Measurements from ENCODE around the gene LEPR.
A peak's percentile ranks its signal among the peaks of the same experiment; 100 is the strongest.

Gene LEPR

DNA sequence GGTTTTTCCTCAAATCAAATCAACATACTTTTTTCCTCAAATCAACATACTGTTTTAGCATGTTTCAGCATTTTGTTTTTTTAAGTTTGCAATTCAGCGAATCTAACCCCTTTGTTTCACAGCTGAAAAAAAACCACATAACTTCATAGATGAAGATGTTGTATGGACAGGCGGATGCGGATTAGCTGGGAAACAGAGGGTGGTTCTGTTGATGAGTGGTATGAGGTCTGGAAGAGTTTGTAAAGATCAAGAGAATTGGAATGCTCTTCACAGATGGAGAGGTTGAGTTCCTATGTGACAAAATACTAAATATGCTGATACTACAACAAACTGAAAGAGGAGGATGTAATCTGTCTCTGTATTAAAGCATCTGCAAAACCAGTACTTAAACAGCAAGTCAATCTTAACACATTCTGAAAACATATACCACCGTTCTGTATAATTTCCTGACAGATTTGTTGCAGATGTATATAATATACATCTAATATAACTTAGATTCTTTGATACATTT, 10.6 kb upstream of the LEPR start:
- no peak for DNase-seq

DNA sequence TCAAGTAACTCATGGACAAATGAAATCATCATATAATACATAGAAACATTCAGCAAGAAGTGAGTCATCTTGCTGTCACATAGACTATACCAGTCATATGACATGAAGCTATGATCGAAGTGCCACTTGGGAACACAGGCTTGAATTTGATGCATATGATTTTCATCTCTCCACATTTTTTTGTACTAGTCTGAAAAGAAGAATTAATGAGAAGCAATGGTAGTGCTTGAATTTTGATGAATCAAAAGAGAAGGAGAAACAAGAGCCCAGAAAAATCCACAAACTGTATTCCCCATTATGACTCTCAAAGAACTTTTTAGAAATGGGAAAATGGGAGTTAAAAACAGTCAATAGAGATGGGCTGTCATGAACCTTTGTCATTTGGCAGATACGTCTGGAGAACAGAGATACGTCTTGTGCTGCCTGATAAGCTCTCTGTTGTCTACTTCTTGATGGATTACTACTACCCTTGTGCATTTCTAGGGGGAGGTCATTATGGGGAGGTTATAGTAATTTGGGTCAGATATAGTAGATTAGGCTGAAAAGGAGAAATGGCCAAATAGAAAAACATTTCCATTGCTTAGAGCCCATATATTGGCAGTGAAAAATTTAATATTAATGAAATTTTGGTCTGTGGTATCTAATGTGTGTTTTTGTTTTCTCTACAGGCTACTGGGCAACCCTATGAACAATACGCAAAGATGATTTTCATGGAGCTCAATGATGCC, 8.0 kb upstream of the LEPR start:
- DNase-seq, result no peak

DNA sequence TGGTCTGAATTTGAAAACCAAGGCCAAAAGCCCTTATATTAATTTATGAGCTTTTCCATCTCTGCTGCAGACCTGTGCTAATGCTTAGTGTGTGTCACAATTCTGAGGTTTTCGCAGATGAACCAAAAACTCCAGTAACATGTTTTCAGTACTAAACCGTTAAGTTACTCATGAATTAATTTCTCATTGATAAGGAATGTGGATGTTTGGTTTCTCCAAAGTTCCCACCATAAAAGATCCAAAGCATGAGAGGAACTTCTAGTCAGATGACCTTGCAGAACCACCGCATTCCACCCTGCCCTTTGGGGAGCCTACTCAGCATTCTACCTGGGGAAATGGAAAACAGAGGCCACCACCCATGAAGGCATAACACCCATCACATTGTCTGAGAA, 7.5 kb upstream of the LEPR start:
- no peak for DNase-seq

DNA sequence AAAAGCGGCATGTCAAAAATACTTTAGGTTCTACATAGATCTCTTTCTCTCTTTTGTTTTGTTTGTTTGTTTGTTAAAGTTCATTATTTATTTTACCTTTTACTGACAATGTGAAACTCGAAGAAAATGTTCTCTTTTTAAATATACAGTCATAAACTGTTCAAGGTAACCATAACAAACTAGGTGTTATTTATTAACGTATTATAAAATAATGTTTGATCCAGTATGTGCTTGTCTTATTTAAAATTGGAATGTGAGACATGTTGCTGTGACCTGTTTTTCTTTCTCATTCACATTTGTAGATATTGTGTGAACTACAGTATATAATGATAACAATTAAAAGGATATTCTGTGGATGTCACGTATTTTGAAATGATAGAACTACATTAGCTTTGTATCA, 5.9 kb upstream of the LEPR start:
- no peak for DNase-seq

DNA sequence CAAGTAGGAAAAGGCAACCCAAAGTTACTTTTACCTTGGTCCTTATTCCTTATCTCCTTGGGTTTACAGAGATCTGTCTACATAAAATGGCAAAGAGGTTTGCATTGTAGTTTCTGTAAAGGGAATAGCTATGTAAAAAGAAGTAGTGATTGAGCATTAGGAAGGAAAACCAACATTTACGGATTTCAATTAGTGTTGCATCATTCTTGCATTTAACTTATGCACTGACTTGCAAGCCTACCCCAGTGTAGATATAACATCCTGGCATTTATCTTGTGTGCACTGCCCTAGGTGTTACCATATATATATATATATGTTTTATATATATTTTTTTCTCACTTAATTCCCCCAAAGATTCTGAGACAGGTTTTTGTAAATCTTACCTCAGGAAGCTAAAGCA, 3.7 kb upstream of the LEPR start:
- DNase-seq, result no peak

DNA sequence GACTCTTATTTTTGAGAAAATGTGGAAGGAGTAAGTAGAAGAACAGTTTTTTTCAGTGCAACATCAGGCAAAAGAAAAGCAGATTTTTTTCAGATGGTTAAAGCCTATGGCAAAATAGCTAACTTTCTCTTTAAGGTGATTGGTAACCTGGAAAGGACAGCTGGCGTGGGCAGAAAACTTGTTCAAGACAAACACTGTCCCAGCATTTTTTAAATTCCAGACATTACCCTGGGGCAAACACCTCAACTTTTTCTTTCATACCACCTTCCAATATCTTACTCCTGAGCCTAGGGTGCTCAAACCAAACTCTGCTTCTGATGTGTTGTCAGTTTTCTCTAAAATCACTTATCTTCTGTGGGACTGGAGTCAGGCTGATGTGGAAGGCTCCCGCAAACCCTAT, 2.7 kb upstream of the LEPR start:
- no peak for DNase-seq

DNA sequence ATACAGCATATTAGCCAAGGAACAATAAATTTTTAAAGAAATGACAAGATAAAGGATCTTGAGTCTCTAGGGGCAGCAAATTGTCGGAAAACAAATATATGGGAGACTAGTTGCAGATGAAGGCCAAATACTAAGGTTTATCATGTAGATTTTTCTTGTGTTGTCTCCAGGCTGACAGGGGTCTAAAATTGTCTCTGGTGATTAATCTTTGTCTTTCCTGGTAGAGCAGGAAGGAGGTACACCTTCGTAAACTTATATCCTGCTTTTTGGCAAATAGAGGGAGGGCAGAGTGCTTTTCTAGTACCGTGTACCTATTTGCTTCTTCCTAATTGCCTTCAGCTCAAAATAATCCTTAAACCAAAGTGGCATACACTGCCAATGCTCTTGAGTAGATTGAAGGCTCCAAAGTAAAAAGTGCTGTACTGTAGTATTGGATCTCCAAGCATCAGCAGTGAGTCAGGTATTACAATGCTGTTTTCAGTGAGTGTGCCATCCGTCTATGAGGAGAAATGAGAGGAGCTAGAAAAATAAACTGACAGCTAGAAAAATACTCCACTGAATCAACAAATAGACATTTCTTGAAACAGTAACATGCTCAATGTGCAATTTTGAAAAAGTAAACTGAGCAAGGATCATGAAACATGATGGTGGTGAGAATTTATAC, 1.8 kb upstream of the LEPR start:
- no peak for DNase-seq

DNA sequence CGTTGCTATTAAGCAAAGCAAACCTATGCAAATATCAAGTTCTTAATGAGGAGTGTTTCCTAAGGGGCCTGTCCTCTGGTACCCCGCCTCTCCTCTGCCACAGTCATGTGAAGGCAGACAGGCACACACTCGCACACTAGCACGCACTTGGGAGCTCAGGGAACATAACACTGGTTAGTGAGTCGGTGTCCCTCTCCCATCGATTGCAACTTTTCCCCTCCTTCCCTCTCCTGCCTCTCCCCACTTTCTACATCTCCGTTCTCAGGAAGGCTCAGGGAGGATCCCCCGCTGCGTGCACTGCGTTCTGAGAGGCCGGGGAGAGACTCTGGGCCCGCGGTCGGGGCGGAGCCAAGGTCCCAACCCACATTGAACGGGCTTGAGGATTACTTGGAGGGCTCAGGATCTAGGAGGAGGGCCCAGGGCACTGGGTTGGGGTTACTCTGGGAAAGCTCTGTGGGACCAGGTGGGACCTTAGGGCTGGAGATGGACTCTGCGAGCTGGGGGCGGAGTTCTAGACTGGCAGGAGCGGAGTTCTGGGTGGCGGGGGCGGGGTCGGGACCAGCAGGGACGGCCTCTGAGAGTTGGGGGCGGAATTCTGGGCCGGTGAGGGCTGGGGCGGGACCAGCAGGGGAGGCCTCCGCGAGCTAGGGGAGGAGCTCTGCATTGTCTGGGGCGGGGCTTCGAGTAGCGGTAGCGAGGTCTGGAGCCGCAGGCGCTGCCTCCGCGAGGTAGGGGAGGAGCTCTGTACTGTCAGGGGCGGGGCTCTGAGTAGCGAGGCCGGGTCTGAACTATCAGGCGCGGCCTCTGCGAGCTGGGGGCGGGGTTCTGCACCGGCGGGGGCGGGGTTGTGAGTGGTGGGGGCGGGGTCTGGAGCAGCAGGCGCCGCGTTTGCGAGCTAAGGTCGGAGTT, 533 bp upstream of the LEPR start:
- DNase-seq, result peak; percentile 96

DNA sequence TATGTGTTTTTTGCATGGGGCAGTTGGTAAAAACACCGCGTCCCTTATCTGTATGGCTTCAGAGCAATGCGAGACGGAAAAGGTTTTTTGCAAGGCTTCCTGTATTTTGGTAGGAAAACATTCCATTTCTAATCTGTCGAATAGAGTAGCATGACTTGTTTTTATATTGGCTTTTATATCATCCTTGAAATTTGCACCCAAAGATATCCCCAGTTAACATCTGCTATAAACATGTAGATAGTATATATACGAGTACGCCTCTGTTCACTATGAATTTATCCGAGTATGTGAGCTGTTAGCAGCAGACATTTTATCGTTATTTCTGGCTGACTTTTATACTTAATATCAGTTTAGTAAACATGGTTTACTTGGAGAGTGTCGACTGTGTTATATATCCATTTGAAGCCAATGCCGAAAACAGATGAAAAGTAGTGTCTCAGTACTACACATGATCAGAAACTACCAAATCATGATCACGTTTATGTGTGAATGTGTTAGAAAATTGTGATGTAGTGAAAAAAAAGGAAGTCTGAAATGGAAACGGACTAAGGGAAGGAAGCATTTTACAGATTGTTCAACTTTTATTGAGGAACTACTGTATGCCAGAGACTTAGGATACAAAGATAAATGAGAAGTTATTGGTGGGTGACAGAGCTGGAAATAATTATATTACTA, 1.0 kb downstream of the LEPR start:
- peak; percentile 19 for DNase-seq

DNA sequence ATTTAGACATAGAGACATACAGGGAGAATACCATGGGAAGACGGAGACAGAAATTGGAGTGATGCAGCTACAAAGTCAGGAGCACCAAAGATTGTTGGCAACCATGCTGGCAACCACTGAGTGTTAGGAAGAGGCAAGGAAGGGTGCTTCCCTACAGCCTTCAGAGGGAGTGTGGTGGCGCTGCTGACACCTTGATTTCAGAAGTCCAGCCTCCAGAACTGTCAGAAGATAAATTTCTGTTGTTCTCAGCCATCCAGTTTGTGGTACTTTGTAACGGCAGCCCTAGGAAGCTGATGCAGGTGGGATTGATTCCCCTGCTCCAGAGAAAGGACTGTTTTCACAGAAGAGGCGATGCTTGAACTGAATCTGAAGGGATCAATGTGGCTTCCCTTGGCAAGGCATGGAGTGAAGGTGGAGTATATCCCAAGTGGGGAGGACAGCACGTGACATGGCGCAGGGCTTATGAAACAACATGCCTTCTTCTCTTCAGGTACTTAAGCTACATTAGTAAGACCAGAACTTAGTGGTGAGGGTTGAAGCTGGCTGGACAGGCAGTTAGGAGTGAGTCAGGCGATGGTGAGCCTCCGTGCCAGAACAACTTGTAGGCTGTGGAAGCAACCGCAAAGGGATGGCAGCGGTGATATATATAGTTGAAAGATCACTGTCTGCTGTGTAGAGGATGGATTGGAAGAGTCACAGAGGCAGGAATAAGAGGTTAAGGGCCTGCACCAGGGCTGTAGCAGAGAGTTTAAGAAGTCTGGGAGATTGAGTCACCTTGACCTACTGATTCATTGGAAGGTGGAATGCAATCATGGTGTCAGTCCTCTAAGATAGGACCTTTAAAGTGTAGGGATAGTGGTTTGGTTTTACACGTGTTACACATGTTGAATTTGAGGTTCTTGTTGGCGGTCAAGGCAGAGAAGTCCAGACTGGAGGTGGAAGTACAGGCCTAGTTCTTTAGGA, 2.1 kb downstream of the LEPR start:
- no peak for DNase-seq

DNA sequence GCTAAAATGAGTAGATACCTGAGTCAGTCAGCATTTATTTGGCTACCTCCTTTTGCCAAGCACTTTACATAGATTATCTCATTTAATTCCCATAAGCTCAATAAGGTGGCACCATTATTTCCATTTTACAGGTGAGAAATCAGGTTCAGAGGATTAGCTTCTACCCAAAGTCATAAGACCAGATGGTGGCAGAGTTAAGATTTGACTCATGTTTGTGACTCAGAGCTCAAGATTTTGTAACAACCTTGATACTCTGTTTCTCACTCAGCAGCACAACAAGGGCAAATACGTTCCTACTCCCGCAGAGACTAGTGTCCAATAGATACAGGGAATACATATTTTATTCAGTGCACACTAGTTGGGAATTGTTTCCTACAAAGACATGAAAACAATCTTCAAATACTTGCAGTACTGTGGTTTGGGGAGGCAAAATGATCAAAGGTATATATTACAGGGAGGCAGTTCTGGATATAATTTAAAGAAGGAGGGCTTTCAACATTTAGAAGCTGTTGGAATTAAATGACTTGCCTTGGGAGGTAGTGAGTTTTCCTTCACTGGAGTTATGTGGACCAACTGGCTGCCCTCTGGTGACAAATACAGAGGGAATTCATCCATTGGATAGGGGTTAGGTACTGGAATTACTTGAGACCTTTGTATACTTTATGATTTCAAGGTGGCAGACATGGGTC, 3.6 kb downstream of the LEPR start:
- no peak for DNase-seq

DNA sequence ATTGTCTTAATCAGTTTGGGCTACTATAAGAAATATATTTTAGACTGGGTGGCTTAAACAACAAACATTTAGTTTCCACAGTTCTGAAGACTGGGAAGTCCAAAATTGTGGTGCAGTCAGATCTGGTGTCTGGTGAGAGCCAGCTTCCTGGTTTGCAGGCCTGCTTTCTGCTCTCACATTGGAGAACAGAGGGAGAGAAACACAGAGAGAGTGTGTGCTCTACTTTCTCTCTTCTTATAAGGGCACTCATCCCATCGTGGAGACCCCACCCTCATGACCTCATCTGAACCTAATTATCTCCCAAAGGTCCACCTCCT, 4.1 kb downstream of the LEPR start:
- DNase-seq, result no peak

DNA sequence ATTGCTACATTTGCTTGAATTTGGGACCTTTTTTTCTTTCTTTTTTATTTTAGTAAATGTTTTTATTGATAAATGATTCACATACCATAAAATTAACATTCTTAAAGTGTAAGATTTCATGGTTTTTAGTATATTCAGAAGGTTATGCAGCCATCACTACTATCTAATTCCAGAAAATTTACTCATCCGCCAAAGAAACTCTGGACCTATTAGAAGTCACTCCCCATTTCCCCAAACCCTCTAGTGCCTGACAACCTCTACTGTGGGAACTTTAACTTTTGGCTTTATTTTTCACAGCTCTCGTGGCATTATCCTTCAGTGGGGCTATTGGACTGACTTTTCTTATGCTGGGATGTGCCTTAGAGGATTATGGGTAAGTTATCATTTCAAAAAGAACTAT, 4.5 kb downstream of the LEPR start:
- no peak for DNase-seq

DNA sequence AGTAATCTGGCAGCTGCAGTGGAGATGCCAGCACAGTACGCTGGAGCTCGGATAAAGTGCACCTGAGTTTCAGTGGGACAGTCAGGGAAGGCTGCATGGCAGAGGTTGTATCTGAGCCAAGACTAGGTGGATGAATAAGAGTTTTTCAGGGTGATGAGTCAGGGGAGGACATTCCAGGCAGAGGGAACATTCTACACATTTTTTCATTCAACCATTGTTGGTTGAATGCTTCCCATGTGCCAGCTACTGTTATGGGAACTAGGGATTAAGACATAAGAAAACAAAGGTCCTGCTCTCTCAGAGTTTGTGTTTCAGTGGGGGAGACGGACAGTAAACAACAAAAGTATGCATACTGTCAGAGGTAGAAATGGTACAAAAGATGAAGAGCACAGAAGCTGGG, 5.2 kb downstream of the LEPR start:
- DNase-seq, result no peak

DNA sequence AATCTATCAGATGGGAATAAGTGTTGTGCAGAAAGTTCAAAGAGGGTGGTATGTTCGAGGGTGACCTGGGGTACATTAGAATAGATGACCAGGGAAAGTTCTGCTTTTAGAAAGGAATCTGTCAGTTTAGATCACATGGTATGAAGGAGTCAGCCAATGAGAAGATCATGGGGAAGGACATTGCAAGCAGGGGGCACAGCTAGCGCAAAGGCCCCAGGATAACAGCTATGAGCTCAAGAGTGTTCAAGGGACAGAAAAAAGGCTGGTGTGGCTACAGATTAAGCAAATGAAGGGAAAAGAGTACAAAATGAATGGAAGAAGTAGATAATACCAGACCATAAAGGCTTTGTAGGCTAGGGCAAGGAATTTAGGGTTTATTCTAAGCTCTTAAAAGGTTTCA, 8.6 kb downstream of the LEPR start:
- no peak for DNase-seq

DNA sequence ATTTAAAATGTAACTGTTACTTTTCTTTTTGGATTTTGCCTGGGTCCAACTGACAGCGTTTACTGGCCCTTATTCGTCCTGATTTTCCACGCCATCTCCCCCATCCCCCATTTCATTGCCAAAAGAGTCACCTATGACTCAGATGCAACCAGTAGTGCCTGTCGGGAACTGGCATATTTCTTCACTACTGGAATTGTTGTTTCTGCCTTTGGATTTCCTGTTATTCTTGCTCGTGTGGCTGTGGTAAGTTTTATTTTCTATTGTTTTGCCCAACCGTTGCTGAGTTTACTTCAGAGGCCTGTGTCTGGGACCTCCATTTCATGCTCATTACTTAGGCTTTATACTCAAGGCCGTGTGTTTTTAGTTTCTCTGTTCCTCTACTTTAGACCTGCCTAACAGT, 9.3 kb downstream of the LEPR start:
- DNase-seq, result no peak

DNA sequence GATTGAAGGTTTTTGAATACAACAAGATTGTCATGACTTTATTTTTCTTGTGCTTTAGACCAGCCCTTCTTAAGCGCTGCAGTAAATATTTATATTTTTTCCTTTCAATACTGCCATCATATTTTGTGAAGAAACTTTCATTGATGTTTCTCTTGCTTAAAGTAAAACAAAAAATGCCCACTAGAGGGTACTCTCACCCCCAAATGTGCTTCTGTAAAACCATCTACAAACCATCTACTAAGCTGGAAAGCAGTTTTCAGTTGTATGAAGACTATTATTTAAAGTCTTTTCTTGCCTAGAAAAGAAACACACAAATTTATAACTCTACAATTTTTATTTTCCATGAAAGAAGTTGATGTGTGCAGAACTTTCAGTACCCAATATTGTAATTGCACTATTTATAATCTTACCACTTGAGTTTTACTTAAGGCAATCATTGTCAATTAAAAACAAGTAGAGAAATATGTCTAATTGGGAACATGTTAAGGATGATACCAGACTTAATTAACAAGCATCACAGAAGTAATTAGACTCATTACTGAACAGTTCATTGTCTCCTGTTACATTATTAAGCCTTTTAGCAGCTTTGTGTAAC, 10.7 kb downstream of the LEPR start:
- peak; percentile 31 for DNase-seq

DNA sequence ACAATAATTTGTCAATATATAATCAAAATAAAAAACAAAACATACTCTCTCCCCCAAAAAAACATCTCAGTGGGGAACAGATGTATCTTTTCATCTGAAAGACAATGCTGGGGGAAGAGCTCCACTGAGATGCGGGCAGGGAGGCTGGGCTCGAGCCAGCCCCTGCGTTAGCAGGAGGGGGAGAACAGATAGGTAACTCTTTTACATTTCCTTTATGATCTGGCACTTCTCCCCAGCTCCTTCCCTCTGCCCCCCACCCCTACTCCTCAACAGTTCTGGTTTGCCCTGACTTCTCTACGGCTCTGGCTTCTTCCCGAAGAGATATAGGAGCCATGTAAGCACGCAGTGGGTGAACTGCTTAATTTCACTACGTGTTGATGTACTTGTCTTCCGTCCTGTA, 12.4 kb downstream of the LEPR start:
- no peak for DNase-seq

DNA sequence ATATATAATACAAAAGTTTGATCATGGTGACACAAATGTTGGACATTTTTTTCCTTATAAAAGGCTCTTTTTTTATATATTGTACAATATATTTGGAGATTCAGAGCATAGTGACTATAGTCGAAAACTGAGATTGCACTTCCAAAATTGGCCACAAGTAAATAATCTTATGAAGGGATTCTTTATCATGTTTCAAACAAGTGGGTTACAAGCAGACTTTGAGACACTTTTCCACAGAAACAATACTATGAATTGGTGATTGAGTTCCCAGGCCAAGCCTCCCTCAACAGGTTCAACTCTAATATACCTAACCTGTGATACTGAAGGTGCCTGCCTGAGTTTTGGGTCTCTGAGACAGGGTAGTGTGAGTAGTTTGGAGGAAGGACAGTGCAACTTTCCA, 13.8 kb downstream of the LEPR start:
- DNase-seq, result no peak

DNA sequence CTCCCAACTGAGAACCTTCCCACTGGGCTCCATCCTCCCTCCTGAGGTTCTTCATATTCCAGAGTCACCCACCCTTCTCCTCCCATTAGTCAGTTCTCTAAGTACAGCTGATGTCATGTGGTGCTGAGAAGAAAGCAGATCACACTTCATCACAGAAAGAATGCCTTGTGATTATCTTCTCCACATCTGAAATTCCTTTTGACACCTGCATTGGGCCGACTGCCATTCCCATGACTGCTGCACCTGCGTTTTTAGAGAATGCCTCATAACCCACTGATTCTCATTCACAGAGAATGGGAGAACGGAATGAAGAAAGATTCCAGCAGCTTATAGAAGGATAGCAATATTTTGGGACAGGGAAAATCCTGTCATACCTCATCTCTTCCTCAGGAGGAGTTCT, 14.3 kb downstream of the LEPR start:
- DNase-seq, result no peak

DNA sequence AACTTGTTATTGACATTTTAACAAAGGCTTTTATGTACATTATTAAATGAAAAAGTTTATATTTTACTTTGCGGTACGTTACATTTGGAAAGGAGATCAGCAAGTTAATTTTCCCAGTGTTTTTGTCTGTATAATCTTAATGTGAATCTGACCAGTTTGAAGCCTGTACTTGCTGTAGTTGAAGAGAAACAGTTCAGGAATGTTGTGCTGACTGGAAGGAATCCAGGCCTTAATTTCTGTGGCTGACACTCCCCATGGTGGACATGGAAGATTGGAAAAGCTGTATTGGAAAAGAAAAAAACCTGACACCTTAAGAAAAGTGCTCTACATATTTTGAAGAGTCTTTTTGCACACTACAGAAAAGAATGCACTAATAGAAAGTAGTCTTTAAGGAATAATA, 15.5 kb downstream of the LEPR start:
- no peak for DNase-seq
